AG09319 (cell line): ENCODE measurements around the gene DARS1.
"Not testable (repeated sequence)": the region's sequence is repeated elsewhere in the genome, so short reads cannot be mapped to it uniquely, and the experiment has no call there.

Experiments used
- DNase-seq: peaks from one replicate; pipeline ENCODE4 v3.0.0-alpha.2; 2010; ENCODE audit warnings: low read depth; ENCODE audit errors: extremely low read depth
- TF ChIP-seq, protein P1 (sequence below): IDR thresholded peaks from 2 replicates; pipeline ENCODE4 v1.5.1; 2011; ENCODE audit warnings: low read depth, mild to moderate bottlenecking, inconsistent platforms, low read length, moderate library complexity

The DARS1 gene

DNA sequence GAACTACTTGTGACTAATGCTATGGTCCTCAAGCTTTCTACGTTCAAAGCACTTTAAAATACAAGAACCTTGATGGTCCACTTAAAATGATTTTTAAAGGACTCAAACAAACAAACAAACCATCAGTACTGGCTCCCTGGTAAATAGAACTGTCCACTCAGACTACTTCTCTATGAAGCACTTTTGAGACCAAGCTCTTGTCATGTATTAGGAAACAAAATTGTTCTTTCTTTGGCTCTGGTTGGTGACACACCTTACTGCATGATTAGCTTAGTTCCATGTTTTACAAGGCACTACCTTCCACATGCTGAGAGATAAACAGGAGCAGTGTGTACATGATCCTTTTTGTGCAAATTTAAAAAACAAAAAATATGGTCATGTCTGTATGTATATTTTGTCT is 19.7 kb downstream of the DARS1 start:
- TF ChIP-seq, protein P1, sequence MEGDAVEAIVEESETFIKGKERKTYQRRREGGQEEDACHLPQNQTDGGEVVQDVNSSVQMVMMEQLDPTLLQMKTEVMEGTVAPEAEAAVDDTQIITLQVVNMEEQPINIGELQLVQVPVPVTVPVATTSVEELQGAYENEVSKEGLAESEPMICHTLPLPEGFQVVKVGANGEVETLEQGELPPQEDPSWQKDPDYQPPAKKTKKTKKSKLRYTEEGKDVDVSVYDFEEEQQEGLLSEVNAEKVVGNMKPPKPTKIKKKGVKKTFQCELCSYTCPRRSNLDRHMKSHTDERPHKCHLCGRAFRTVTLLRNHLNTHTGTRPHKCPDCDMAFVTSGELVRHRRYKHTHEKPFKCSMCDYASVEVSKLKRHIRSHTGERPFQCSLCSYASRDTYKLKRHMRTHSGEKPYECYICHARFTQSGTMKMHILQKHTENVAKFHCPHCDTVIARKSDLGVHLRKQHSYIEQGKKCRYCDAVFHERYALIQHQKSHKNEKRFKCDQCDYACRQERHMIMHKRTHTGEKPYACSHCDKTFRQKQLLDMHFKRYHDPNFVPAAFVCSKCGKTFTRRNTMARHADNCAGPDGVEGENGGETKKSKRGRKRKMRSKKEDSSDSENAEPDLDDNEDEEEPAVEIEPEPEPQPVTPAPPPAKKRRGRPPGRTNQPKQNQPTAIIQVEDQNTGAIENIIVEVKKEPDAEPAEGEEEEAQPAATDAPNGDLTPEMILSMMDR, result no peak
- DNase-seq, result no peak

DNA sequence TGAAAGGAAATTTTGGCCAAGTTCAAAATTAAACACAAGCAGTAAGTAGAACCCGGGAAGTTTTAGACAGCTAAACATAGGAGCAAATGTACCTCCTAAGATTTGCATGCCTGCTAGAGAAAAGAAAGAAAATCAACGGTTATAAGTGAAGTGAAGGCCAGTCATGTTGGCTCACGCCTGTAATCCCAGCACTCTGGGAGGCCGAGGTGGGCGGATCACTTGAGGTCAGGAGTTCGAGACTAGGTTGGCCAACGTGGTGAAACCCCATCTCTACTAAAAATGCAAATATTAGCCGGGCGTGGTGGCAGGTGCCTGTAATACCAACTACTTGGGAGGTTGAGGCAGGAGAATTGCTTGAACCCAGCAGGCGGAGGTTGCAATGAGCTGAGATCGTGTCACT is 21.0 kb downstream of the DARS1 start:
- DNase-seq, result not testable (repeated sequence)

- DNase-seq, result no peak
- TF ChIP-seq, protein P1, result no peak
These were observed 21.6 kb downstream of the DARS1 start for GRCh38 chr2:135963841-135964240.

- no peak for DNase-seq
- TF ChIP-seq, protein P1, result no peak
These were observed 22.9 kb downstream of the DARS1 start for GRCh38 chr2:135962366-135963123.

- DNase-seq, result no peak
- TF ChIP-seq, protein P1, result no peak
These were observed 24.5 kb downstream of the DARS1 start for GRCh38 chr2:135960656-135961551.

- TF ChIP-seq, protein P1, result no peak
- DNase-seq, result no peak
These were observed 25.3 kb downstream of the DARS1 start for GRCh38 chr2:135960150-135960549.

DNA sequence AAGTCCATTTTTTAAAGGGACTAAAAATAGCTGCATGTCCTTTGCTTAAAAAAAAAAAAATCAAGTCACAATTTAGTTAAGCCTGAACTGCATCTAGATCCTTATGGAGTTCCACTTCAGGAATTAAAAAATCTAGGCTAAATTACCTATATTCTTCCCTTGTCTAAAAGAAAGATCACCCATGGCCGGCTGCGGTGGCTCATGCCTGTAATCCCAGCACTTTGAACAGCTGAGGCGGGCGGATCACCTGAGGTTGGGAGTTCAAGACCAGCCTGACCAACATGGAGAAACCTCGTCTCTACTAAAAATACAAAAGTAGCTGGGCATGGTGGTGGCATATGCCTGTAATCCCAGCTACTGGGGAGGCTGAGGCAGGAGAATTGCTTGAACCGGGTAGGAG is 26.5 kb downstream of the DARS1 start:
- DNase-seq, result not testable (repeated sequence)

DNA sequence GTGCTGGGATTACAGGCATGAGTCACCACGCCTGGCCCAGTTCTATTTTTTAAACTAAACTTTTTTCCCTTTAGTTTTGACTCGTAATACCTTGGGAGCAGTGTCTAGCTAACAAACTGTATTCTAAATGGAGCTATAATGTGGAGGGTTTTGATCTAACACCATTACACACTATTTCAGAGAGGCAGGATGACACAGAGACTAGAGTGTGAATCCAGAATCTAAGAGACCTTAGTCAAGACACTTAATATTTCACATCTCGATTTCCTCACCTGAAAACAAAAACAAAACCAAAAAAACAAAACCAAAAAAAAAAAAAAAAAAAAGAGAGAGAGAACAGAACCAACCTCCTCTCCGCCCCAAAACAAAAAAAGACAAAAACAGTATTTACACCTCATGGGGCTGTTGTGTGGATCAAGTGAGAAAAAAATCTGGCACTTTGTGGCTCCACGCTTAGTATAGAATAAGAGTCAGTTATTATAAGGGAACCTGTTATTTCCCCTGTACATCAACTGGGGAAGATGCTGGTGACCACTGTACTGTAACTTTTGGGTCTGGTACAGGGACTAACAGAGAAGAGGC is 31.3 kb downstream of the DARS1 start:
- DNase-seq, result no peak
- TF ChIP-seq, protein P1, result no peak
